ENCODE measurements around the gene STYX.
A peak's percentile ranks its signal among the peaks of the same experiment; 100 is the strongest.

The STYX gene, protein sequence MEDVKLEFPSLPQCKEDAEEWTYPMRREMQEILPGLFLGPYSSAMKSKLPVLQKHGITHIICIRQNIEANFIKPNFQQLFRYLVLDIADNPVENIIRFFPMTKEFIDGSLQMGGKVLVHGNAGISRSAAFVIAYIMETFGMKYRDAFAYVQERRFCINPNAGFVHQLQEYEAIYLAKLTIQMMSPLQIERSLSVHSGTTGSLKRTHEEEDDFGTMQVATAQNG

DNA sequence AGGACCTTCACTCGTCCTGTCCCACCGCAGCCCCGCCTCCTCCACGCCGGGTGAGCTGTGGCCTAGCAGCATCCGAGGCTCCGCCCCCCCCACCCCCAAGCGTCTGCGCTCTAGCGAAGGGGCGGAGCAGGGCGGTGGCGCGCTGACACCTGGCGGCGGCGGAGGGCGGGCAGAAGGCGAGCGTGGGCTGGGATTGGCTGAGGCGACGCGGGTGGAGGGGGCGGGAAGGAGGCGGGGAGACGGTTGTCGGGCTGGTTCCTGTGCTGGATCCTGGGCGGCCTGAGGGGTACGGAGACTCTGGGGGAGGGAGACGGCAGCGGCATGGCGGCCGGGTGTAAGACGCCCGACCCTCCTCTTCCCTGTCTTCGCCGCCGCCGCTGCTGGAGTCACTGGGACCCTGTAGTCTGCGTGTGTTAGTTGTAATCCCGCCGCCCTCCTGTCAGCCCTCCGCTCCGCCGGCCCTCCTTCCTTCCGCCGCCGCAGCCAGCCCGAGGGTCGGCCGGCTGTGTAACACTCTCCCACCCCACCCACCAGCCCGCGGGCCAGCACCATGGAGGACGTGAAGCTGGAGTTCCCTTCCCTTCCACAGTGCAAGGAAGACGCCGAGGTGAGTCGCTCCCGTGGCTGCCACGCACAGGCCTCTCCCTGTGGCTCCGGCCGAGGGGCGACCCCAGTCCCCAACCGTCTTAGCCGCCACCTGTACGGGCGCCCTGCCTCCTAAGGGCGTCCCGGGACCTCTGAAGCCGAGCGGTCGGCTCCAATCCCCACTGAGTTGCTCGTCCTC lies at the start of gene STYX:
STYX (plus strand) TSS at position 242 of the 784 bp plus-strand sequence; CDS start at position 551, 309 bp downstream.
- peak within 1 kb of the TSS; percentile 91 to 94 for H3K4me3 ChIP-seq (ENCODE audit: low read length in 2 of 2)
- no peaks in the 10 kb centered on the region for H3K27me3 ChIP-seq (ENCODE audit: control insufficient read depth in 1 of 2, insufficient read depth in 2 of 2, low read length in 2 of 2)
- H3K36me3 ChIP-seq (ENCODE audit: control insufficient read depth in 2 of 2, insufficient read depth in 2 of 2, low read length in 2 of 2), result peaks cover 6 to 12% of the 10 kb centered on the region in 2 donors
- peak within 1 kb of the TSS; percentile 86 to 92 for H3K9ac ChIP-seq (ENCODE audit: low read length in 2 of 2)
- no peaks in the 10 kb centered on the region for H3K9me3 ChIP-seq (ENCODE audit: control insufficient read depth in 2 of 2, low read length in 2 of 2)
- peaks cover 8% of the 10 kb centered on the region for H3K4me1 ChIP-seq (ENCODE audit: control insufficient read depth, insufficient read depth, low read length)
- H3K27ac ChIP-seq (ENCODE audit: low read length), result peak within 1 kb of the TSS; percentile 66

DNA sequence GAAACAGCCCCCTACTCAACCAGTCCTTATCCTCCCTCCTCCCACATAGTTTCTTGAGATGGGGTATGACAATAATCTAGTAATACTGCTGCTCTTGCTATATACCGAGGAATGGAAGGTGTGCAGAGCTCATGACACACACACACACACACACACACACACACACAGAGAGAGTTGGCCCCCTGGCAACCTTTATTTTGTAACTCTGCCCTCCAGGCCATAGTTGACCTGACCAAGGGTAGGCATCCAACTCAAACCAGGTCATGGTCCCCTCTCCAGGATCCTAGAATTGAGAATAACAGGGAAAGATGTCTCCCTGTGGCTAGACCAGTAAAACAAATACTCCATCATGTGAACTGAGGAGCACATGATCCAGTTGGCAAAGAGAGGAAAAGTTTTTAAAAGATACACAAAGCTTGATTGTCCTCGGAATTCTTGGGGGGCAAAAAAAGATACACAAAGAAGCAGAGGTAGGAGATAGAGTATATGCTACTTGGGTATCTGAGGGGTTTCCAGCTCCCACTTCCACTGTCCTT lies 45.9 kb upstream of the STYX start:
- no peak overlapping the region for H3K9ac ChIP-seq (ENCODE audit: low read length in 2 of 2)
- no peak overlapping the region for H3K4me3 ChIP-seq (ENCODE audit: low read length in 2 of 2)
- H3K27me3 ChIP-seq (ENCODE audit: control insufficient read depth in 1 of 2, insufficient read depth in 2 of 2, low read length in 2 of 2), result no peaks in the 10 kb centered on the region
- H3K9me3 ChIP-seq (ENCODE audit: control insufficient read depth in 2 of 2, low read length in 2 of 2), result no peaks in the 10 kb centered on the region
- no peak overlapping the region for H3K27ac ChIP-seq (ENCODE audit: low read length)
- peaks cover 0 to 6% of the 10 kb centered on the region in 2 donors for H3K36me3 ChIP-seq (ENCODE audit: control insufficient read depth in 2 of 2, insufficient read depth in 2 of 2, low read length in 2 of 2)
- no peaks in the 10 kb centered on the region for H3K4me1 ChIP-seq (ENCODE audit: control insufficient read depth, insufficient read depth, low read length)

DNA sequence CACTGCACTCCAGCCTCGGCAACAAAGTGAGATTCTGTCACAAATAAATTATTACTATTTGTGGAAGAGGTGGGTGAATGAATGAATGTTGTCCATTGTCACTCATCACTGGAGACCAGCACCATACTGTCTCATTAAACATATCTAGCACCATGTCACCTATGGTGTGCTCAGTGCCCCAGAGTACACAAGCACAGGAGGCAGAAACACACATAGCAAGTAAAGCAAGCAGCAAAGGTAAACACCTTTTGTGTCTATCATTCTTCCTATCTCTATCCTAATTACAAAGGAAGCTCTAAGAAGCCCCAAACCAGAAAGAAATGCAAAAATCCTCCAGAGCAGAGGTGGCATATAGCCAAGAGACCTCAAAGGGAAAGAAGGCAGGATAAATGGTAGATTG lies 43.8 kb upstream of the STYX start:
- no peaks in the 10 kb centered on the region for H3K4me1 ChIP-seq (ENCODE audit: control insufficient read depth, insufficient read depth, low read length)
- peaks cover 0 to 1% of the 10 kb centered on the region in 2 donors for H3K36me3 ChIP-seq (ENCODE audit: control insufficient read depth in 2 of 2, insufficient read depth in 2 of 2, low read length in 2 of 2)
- H3K9me3 ChIP-seq (ENCODE audit: control insufficient read depth in 2 of 2, low read length in 2 of 2), result no peaks in the 10 kb centered on the region
- no peaks in the 10 kb centered on the region for H3K27me3 ChIP-seq (ENCODE audit: control insufficient read depth in 1 of 2, insufficient read depth in 2 of 2, low read length in 2 of 2)
- H3K4me3 ChIP-seq (ENCODE audit: low read length in 2 of 2), result no peak overlapping the region
- no peak overlapping the region for H3K27ac ChIP-seq (ENCODE audit: low read length)
- no peak overlapping the region for H3K9ac ChIP-seq (ENCODE audit: low read length in 2 of 2)

DNA sequence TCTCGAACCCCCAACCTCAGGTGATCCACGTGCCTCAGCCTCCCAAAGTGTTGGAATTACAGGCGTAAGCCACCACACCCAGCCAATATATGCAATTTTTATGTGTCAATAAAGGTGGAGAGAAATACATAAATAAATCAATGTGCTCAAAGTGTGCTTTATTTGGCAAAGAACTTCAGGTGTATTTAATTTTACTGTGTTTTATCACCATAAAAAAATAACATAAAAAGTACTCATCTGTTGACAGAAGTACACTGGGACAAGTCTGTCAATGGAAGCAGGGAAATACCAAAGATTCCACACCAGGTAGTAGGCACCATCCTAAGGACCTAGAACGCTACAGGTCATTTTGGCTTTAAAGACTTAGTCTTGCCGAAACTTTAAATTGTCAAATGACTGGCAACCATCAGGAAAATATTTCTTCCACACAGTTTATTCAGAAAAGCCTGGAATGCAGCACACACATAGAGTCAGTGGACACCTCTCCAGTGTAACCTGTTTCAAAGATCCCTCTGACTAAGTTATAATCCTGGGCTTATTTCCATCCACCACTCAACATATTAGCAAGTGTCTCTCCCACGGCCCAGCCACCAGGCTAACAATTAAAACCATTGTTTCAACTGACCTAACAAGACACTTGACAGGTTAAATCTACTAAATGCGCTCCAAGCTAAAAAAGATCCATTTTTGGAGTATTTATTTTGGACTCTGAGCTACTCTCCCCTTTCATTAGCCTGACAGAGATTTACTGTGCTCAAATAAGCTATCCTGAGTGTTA lies 38.8 kb upstream of the STYX start:
- H3K4me3 ChIP-seq (ENCODE audit: low read length in 2 of 2), result no peak overlapping the region
- peaks cover 6% of the 10 kb centered on the region for H3K4me1 ChIP-seq (ENCODE audit: control insufficient read depth, insufficient read depth, low read length)
- H3K9ac ChIP-seq (ENCODE audit: low read length in 2 of 2), result no peak overlapping the region
- no peaks in the 10 kb centered on the region for H3K9me3 ChIP-seq (ENCODE audit: control insufficient read depth in 2 of 2, low read length in 2 of 2)
- no peak overlapping the region for H3K27ac ChIP-seq (ENCODE audit: low read length)
- no peaks in the 10 kb centered on the region for H3K27me3 ChIP-seq (ENCODE audit: control insufficient read depth in 1 of 2, insufficient read depth in 2 of 2, low read length in 2 of 2)
- H3K36me3 ChIP-seq (ENCODE audit: control insufficient read depth in 2 of 2, insufficient read depth in 2 of 2, low read length in 2 of 2), result no peaks in the 10 kb centered on the region

DNA sequence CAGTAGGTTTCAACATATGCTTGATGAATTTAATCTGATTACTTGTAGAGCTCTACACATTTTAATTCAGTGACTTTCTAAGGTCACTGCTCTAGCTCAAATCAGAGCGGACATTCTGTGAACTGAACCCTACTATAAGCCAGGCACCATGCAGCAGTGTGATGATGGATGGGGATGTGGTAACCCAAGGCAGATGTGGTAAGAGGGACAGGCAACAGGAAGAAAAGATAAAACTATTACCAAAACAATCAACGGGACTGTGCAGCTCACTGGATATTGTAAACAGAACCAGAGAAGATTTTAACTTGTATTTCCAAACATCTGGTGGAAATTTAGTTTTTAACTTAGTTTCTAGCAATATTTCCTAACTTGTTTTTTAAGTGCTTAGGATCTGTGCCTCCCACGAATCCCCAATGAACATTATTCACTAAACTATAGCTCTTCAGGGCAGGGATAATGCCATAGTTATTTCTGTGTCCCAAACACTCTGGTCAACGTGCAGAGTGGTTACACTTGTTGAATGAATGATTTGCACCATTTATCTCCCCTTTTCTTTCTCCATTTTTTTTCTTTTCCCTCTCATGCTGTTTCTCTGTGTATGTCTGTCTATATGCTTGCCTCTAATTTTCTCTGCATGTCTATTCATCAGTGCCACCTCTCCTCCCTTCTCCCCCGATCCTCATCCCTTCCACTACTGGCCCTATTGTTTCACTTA lies 37.6 kb upstream of the STYX start:
- Histone ChIP-seq H3K4me1 (ENCODE audit: control insufficient read depth, insufficient read depth, low read length) (peaks cover 6% of the 10 kb centered on the region), H3K36me3 (ENCODE audit: control insufficient read depth in 2 of 2, insufficient read depth in 2 of 2, low read length in 2 of 2) (no peaks in the 10 kb centered on the region), H3K27ac (ENCODE audit: low read length) (no peak overlapping the region), H3K9me3 (ENCODE audit: control insufficient read depth in 2 of 2, low read length in 2 of 2) (no peaks in the 10 kb centered on the region), H3K9ac (ENCODE audit: low read length in 2 of 2) (no peak overlapping the region), H3K4me3 (ENCODE audit: low read length in 2 of 2) (no peak overlapping the region), H3K27me3 (ENCODE audit: control insufficient read depth in 1 of 2, insufficient read depth in 2 of 2, low read length in 2 of 2) (no peaks in the 10 kb centered on the region)

DNA sequence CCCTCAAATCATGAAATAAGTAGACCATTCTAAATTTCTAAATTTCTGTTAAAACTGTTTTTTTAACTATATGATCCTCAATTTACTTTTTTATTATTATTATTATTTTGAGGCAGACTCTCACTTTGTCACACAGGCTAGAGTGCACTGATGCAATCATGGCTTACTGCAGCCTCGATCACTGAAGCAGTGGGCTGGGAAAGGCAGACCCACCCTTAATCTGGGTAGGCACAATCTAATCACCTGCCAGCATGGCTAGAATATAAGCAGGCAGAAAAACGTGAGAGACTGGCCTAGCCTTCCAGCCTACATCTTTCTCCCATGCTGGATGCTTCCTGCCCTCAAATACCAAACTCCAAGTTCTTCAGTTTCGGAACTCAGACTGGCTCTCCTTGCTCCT lies 36.9 kb upstream of the STYX start:
- H3K27me3 ChIP-seq (ENCODE audit: control insufficient read depth in 1 of 2, insufficient read depth in 2 of 2, low read length in 2 of 2), result no peaks in the 10 kb centered on the region
- no peaks in the 10 kb centered on the region for H3K36me3 ChIP-seq (ENCODE audit: control insufficient read depth in 2 of 2, insufficient read depth in 2 of 2, low read length in 2 of 2)
- H3K27ac ChIP-seq (ENCODE audit: low read length), result no peak overlapping the region
- peaks cover 6% of the 10 kb centered on the region for H3K4me1 ChIP-seq (ENCODE audit: control insufficient read depth, insufficient read depth, low read length)
- H3K9me3 ChIP-seq (ENCODE audit: control insufficient read depth in 2 of 2, low read length in 2 of 2), result no peaks in the 10 kb centered on the region
- H3K9ac ChIP-seq (ENCODE audit: low read length in 2 of 2), result no peak overlapping the region
- no peak overlapping the region for H3K4me3 ChIP-seq (ENCODE audit: low read length in 2 of 2)

DNA sequence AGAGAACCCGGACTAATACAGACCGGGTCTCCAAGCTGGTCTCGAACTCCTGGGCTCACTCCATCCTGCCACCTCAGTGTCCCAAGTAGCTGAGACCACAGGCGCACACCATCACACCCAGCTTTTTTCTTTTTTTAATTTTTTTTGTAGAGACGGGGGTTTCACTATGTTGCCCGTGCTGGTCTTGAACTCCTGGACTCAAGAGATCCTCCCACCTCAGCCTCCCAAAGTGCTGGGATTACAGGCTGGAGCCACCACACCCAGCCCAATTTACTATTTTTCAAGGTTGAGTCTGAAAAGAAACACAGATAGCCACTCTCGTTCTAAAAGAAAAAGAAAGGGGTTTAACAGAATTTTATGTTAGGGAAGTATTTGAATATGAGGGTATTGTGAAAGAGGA lies 36.4 kb upstream of the STYX start:
- Histone ChIP-seq H3K4me1 (ENCODE audit: control insufficient read depth, insufficient read depth, low read length) (peaks cover 6% of the 10 kb centered on the region), H3K27me3 (ENCODE audit: control insufficient read depth in 1 of 2, insufficient read depth in 2 of 2, low read length in 2 of 2) (no peaks in the 10 kb centered on the region), H3K9me3 (ENCODE audit: control insufficient read depth in 2 of 2, low read length in 2 of 2) (no peaks in the 10 kb centered on the region), H3K9ac (ENCODE audit: low read length in 2 of 2) (no peak overlapping the region), H3K27ac (ENCODE audit: low read length) (no peak overlapping the region), H3K4me3 (ENCODE audit: low read length in 2 of 2) (no peak overlapping the region), H3K36me3 (ENCODE audit: control insufficient read depth in 2 of 2, insufficient read depth in 2 of 2, low read length in 2 of 2) (no peaks in the 10 kb centered on the region)

DNA sequence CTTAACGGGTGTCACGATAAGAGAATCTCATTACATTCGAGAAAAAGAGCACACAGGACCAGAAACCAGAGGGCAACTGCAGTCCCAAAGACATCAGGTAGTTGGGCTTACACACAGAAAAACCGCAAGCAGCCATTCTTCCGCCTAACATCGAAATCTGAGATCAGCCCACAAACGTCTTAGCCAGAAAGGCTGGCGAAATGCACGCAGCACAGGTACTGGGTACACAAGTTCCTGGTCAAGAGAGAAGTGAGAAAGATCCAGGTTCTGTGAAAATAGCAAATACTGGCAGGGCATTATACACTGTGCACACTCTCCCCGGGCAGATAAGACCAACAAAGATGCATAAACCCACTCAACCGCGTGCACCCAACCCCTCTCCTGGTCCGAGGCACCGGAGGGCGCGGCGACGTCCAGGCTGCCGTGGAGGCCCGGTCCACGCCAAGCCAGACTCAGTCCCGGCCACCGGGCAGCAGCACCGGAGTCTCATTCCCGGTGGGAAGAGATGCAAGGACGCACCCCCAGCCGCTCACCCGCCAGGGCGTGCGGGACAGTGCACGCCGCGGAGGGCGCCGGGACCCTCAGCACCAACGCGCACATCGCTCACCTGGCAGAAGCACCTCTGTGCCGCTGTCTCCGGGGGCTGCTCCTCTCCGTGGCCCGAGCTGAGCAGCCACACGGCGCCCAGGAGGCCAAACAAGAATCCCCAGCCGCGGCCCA lies 35.0 kb upstream of the STYX start:
- Histone ChIP-seq H3K36me3 (ENCODE audit: control insufficient read depth in 2 of 2, insufficient read depth in 2 of 2, low read length in 2 of 2) (no peaks in the 10 kb centered on the region), H3K9ac (ENCODE audit: low read length in 2 of 2) (peak overlapping the region; percentile 86 to 92), H3K4me3 (ENCODE audit: low read length in 2 of 2) (peak overlapping the region; percentile 73 to 94), H3K9me3 (ENCODE audit: control insufficient read depth in 2 of 2, low read length in 2 of 2) (no peaks in the 10 kb centered on the region), H3K27me3 (ENCODE audit: control insufficient read depth in 1 of 2, insufficient read depth in 2 of 2, low read length in 2 of 2) (no peaks in the 10 kb centered on the region), H3K27ac (ENCODE audit: low read length) (peak overlapping the region; percentile 85), H3K4me1 (ENCODE audit: control insufficient read depth, insufficient read depth, low read length) (peaks cover 6% of the 10 kb centered on the region)

DNA sequence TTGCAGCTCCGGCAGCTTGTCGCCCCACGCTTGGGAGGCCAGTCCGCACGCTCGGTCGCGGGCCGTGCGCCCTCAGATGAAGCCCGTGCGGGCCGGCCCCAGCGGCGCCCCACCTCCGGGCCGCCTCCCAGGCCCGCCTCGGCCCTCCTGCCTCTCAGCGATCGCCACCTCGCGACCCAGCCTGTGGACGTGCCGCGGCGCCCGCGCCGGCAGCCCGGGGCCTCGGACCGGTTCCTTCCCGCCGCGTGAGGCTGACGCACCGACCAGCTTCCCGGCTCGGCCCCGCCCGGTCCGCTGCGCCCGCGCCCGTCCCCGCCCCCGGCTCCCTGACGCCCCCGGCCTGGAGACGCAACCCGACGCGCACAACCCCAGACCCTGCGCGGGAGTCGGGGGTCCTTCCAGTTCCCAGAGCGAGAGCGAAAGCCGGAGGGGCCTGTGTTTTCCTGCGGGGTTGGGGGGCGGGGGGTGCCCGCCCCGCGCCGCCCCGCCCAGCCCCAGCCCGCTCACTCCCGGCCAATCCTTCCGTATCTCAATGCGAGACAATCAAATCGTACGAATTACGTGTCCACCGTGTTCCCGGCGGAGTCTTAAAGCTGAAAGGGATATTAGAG lies 34.4 kb upstream of the STYX start, which contains the start of gene ERO1A:
ERO1A (minus strand) TSS at position 78 of the 611 bp plus-strand sequence; CDS start at position 1, 77 bp downstream.
- H3K36me3 ChIP-seq (ENCODE audit: control insufficient read depth in 2 of 2, insufficient read depth in 2 of 2, low read length in 2 of 2), result no peaks in the 10 kb centered on the region
- H3K9ac ChIP-seq (ENCODE audit: low read length in 2 of 2), result peak within 1 kb of the TSS; percentile 86 to 92
- H3K9me3 ChIP-seq (ENCODE audit: control insufficient read depth in 2 of 2, low read length in 2 of 2), result no peaks in the 10 kb centered on the region
- H3K4me1 ChIP-seq (ENCODE audit: control insufficient read depth, insufficient read depth, low read length), result peaks cover 6% of the 10 kb centered on the region
- no peaks in the 10 kb centered on the region for H3K27me3 ChIP-seq (ENCODE audit: control insufficient read depth in 1 of 2, insufficient read depth in 2 of 2, low read length in 2 of 2)
- H3K27ac ChIP-seq (ENCODE audit: low read length), result peak within 1 kb of the TSS; percentile 85
- peak within 1 kb of the TSS; percentile 73 to 94 for H3K4me3 ChIP-seq (ENCODE audit: low read length in 2 of 2)

Data from stomach smooth muscle (tissue), 2 donors.